Cardiac muscle cell (in vitro differentiated cells and primary cell): ENCODE measurements around the gene SPINT2. TPM values are rescaled to one million over a fixed set of nuclear protein-coding genes. Genes with fewer than 3 reads are reported as not detected.
"Not testable (repeated sequence)": the region's sequence is repeated elsewhere in the genome, so short reads cannot be mapped to it uniquely, and the experiment has no call there.

Source experiments
- DNase-seq, 2 donors: peaks; one replicate each; pipeline versions ENCODE4 v3.0.0 to v3.0.0-alpha.2; 2010 to 2017; ENCODE audit warnings: low read depth in 1 of 2, low spot score in 1 of 2
- H3K27ac ChIP-seq: fragments of 200-600 bp; sonication (generic); 2 replicates; pipeline ENCODE4 v1.5.1; 2016
- H3K27me3 ChIP-seq: fragments of 200-600 bp; sonication (generic); 2 replicates; pipeline ENCODE4 v1.6.0; 2016; ENCODE audit warnings: control low read depth
- H3K36me3 ChIP-seq: fragments of 200-600 bp; sonication (generic); 2 replicates; pipeline ENCODE4 v1.5.1; 2016; ENCODE audit warnings: control low read depth
- H3K4me1 ChIP-seq: fragments of 200-600 bp; sonication (generic); 2 replicates; pipeline ENCODE4 v1.8.1; 2017; ENCODE audit warnings: low read depth, mild to moderate bottlenecking, mixed run types
- H3K4me3 ChIP-seq: fragments of 200-600 bp; sonication (generic); 2 replicates; pipeline ENCODE4 v1.5.1; 2016; ENCODE audit warnings: mild to moderate bottlenecking
- H3K9me3 ChIP-seq: fragments of 200-600 bp; sonication (generic); 2 replicates; pipeline ENCODE4 v1.5.1; 2017; ENCODE audit warnings: low read depth, mild to moderate bottlenecking, control low read depth
- polyA plus RNA-seq: library from polyadenylated mRNA; unstranded; fragments of >200 nt; fragmentation: Nextera tagmentation; extraction: Ambion mirVana; gene quantifications from 2 replicates; pipeline ENCODE4 v1.2.1, GENCODE V29; 2016
- total RNA-seq: library from RNA; depleted of rRNA; stranded (reverse); fragments of >200 nt; gene quantifications from 2 replicates; pipeline ENCODE4 v1.2.3, GENCODE V29; 2016
- TF ChIP-seq, protein P1 (sequence below): IDR thresholded peaks from 2 replicates; pipeline ENCODE4 v1.5.1; 2012; ENCODE audit warnings: low read depth, mild to moderate bottlenecking, low read length

The SPINT2 gene
- total and polyA plus RNA-seq, 2 experiments from 2014 or later = 420 to 455 TPM

DNA sequence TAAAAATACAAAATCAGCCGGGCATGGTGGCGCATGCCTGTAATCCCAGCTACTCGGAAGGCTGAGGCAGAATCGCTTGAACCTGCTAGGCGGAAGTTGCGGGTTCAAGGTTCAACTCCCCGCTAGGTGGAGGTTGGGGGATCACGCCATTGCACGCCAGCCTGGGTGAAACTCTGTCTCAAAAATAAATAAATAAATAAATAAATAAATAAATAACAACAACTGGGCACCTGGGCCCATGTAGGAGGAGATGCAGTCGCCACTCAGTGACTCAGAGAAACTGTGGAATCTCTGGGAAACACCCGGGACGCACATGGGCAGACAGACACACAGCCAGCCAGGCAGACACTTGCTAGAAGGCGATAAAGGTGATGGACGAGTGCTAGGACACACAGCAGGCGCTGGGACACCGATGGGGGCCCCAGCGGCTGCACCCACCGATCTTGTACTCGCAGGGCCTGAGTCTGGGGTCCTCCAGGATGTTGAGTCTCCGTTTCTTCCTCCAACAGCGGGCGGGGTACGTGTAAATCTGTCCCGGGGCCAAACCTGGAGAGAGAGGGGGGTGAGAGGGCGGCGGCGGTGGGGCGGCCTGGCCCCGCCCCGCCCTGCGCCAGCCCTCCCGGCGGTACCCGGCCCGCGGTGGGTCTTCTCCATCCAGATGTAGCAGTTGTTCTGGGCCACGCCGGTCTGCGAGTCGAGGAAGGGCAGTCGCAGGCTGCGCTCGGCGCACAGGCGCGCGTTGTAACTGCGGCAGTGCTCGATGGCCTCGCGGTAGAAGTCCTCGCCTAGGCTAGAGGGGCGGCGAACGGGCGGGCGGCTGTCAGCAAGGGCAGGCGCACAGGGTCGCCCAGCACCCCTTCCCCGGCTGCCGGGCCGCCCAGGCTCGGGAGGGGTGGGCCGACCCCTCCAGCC is 42.2 kb upstream of the SPINT2 start:
- no peak for DNase-seq
- TF ChIP-seq, protein P1, sequence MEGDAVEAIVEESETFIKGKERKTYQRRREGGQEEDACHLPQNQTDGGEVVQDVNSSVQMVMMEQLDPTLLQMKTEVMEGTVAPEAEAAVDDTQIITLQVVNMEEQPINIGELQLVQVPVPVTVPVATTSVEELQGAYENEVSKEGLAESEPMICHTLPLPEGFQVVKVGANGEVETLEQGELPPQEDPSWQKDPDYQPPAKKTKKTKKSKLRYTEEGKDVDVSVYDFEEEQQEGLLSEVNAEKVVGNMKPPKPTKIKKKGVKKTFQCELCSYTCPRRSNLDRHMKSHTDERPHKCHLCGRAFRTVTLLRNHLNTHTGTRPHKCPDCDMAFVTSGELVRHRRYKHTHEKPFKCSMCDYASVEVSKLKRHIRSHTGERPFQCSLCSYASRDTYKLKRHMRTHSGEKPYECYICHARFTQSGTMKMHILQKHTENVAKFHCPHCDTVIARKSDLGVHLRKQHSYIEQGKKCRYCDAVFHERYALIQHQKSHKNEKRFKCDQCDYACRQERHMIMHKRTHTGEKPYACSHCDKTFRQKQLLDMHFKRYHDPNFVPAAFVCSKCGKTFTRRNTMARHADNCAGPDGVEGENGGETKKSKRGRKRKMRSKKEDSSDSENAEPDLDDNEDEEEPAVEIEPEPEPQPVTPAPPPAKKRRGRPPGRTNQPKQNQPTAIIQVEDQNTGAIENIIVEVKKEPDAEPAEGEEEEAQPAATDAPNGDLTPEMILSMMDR = no peak

DNA sequence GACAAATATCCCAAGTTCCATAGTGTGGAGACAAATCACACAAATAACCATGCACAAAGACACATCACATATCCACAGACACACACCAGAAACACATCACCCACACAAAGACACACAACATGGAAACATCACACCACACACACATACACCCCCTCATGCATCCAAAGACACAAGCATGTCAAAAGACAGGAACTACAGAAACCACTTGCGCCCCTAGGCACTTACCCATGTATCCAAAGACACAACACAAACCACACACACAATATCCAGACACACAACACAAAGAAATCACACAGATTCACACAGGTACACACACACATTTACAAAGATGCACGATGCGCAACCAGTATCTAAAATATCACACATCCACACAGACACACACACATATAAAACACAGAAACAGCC is 41.3 kb upstream of the SPINT2 start:
- Histone ChIP-seq H3K4me1 (no peaks in the 10 kb centered on the region), H3K27ac (no peak overlapping the region), H3K27me3 (no peaks in the 10 kb centered on the region), H3K36me3 (no peaks in the 10 kb centered on the region), H3K9me3 (no peaks in the 10 kb centered on the region), H3K4me3 (no peak overlapping the region)
- no peak for DNase-seq
- TF ChIP-seq, protein P1 = no peak

More for the DNA sequence above, 42.2 kb upstream of the SPINT2 start:
- Histone ChIP-seq H3K4me1 (no peaks in the 10 kb centered on the region), H3K27ac (no peak overlapping the region), H3K36me3 (no peaks in the 10 kb centered on the region), H3K9me3 (no peaks in the 10 kb centered on the region), H3K4me3 (no peak overlapping the region), H3K27me3 (no peaks in the 10 kb centered on the region)

DNA sequence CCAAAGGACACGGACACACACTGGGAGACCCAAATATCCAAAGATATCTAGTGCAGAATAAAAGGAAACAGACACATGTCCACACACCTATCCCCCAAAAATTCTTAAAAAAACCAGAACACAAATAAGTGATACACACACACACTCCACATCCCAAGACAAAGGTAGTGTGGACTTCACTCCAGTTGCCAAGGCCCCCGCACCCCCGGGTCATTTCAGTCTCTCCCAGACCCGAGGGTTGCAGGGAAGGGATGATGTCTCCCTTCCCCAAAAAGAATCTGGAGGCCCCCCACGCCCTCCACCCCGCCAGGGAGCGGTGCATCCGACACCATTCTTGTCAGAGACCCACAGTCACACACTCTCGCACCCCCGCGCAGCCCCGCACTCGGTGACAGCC is 40.8 kb upstream of the SPINT2 start:
- no peak overlapping the region for H3K27ac ChIP-seq
- peaks cover 2% of the 10 kb centered on the region for H3K27me3 ChIP-seq
- no peaks in the 10 kb centered on the region for H3K9me3 ChIP-seq
- no peaks in the 10 kb centered on the region for H3K36me3 ChIP-seq
- H3K4me1 ChIP-seq = no peaks in the 10 kb centered on the region
- DNase-seq = no peak
- TF ChIP-seq, protein P1 = no peak
- H3K4me3 ChIP-seq = peak overlapping the region; percentile 77

DNA sequence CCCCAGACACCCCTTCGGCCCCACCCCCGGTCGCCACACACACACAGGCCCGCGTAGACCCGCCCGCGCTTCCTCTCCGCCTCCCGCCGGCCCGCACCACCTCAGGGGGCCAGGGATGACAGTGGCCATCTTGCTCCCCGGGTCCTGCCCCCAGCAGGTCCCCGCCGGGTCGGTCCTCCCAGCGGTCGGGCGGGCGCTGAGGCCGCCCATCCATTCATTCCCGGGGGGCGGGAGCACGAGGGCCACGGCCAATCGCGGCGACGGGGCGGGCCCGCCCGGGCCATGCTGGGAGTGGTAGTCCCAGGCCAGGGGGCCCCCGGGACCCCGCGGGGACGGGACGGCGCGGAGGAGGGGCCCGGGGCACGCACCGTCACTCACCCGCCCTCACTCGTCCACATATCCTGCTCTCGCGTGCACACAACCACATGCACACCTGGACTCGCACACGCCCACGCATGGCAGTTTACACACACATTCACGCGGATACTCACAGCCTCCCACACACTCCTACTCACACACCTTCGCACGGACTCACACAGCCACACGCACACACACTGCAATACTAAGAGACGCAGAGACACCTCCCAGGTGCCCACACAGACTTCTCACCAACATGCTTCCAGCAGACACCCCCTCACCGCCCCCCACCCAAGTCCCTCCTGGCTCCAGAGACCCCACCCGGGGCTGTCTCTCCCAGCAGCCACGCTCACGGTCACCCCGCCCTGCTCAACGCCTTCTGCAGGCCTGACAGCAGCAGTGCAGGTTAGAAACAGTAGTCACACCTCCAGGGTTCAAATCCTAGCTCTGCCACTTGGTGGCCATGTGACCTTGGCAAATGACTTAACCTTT is 40.1 kb upstream of the SPINT2 start, which contains the start of gene DPF1:
Gene DPF1 (minus strand): TSS at position 209 of the 849 bp plus-strand sequence. CDS start 80 bp downstream, at position 129.
- Histone ChIP-seq H3K4me3 (peak within 1 kb of the TSS; percentile 77), H3K27me3 (peaks cover 8% of the 10 kb centered on the region), H3K9me3 (no peaks in the 10 kb centered on the region), H3K4me1 (no peaks in the 10 kb centered on the region), H3K36me3 (no peaks in the 10 kb centered on the region), H3K27ac (no peak within 1 kb of the TSS)
- peak; percentile 75 to 92 for DNase-seq
- TF ChIP-seq, protein P1 = peak; percentile 10

DNA sequence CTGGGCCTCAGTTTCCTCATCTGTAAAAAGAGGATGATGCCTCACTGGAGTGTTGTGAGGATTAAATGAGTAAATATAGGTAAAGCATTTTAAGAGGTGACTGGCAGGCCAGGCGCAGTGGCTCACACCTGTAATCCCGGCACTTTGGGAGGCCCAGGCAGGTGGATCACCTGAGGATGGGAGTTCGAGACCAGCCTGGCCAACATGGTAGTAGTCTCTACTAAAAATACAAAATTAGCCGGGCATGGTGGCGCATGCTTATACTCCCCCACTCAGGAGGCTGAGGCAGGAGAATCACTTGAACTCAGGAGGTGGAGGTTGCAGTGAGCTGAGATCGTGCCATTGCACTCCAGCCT is 39.5 kb upstream of the SPINT2 start:
- H3K27me3 ChIP-seq, H3K27ac ChIP-seq, H3K4me1 ChIP-seq, DNase-seq, H3K4me3 ChIP-seq, H3K9me3 ChIP-seq, H3K36me3 ChIP-seq: not testable (repeated sequence)
